Measurements from ENCODE around the gene RNASEH1.
A peak's percentile ranks its signal among the peaks of the same experiment; 100 is the strongest.

DNA sequence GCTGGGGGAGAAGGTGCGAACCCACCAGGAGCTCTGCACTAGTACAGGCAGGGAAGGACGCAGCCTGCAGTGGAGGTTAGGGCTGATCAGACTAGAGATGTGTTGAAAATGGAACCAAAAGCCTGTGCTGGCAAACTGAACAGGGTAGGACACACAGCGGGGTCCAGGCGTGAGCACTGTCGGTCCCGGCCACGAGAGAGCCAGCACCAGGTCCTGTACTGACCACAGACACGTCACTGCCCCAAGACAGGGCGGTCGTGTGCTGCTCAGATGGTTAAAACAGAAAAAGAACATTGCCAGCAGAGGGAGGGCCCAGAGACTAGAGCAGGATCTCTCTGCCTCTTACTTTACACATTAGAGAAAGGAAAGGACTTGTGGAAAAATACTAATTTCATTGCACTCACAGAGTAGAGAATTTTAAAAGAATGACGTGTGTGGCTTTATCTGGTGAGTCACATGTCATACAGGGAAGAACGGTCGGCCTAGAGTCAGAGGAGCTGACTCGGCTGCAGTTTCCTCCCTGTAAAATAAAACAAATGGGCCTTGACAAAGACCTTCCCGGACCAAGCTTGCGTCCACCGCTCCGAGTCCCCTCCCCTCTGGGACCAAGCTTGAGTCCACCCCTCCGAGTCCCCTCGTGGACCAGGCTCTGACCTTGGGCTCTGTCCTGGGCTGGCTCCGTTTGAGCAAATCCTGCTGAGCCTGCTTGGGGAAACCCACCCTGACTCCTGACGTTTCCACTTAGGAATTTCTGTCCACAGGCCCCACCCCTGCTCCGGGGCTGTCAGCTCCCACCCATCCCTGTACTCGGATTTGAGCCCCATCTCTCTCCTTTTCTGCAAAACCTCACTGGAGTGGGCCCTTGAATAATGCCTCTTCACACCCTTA lies 22.1 kb downstream of the RNASEH1 start:
- TF ChIP-seq, protein P1, sequence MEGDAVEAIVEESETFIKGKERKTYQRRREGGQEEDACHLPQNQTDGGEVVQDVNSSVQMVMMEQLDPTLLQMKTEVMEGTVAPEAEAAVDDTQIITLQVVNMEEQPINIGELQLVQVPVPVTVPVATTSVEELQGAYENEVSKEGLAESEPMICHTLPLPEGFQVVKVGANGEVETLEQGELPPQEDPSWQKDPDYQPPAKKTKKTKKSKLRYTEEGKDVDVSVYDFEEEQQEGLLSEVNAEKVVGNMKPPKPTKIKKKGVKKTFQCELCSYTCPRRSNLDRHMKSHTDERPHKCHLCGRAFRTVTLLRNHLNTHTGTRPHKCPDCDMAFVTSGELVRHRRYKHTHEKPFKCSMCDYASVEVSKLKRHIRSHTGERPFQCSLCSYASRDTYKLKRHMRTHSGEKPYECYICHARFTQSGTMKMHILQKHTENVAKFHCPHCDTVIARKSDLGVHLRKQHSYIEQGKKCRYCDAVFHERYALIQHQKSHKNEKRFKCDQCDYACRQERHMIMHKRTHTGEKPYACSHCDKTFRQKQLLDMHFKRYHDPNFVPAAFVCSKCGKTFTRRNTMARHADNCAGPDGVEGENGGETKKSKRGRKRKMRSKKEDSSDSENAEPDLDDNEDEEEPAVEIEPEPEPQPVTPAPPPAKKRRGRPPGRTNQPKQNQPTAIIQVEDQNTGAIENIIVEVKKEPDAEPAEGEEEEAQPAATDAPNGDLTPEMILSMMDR (conservative IDR thresholded peaks at IDR 0.05; ENCODE audit: low read depth, low read length), result peak; percentile 40
- TF ChIP-seq POLR2A (IDR thresholded peaks at IDR 0.05; ENCODE audit: low read depth, low read length) (peak; percentile 76), RFX5 (IDR thresholded peaks at IDR 0.05; ENCODE audit: low read depth, low read length) (no peak), NFE2L2 (IDR thresholded peaks at IDR 0.05; ENCODE audit: low read depth, low read length) (no peak), BHLHE40 (IDR thresholded peaks at IDR 0.05; ENCODE audit: low read depth, low read length) (peak; percentile 70), MAFK (IDR thresholded peaks at IDR 0.05; ENCODE audit: low read depth, low read length) (no peak), CEBPB (IDR thresholded peaks at IDR 0.05; ENCODE audit: low read depth, low read length) (no peak), RAD21 (IDR thresholded peaks at IDR 0.05; ENCODE audit: low read length) (peak; percentile 41; the same call in 1 of the 2 replicates), SMC3 (IDR thresholded peaks at IDR 0.05; ENCODE audit: low read depth, low read length) (peak; percentile 37), USF2 (IDR thresholded peaks at IDR 0.05; ENCODE audit: low read depth, low read length) (peak; percentile 65)
